ENCODE measurements around the gene PRKG1. TPM values are rescaled to one million over a fixed set of nuclear protein-coding genes. Genes with fewer than 3 reads are reported as not detected.

PRKG1 gene
- total RNA-seq, 1 experiment from 2014 or later, result 16.5 TPM

GRCh38 chr10:52335665-52336064, 1261.4 kb downstream of the PRKG1 start:
- no peak for DNase-seq (ENCODE audit: low spot score)
- Mint-ChIP-seq H3K9me3 (no peaks in the 10 kb centered on the region), H3K4me1 (peaks cover 9% of the 10 kb centered on the region), H3K27me3 (ENCODE audit: low read depth) (no peaks in the 10 kb centered on the region; the same call in 1 of the 2 replicates), H3K36me3 (no peaks in the 10 kb centered on the region), H3K4me3 (no peak overlapping the region), H3K27ac (no peak overlapping the region)
- ChIA-PET POLR2A (no interaction called here), CTCF (no interaction called here)
- TF ChIP-seq, protein P1, sequence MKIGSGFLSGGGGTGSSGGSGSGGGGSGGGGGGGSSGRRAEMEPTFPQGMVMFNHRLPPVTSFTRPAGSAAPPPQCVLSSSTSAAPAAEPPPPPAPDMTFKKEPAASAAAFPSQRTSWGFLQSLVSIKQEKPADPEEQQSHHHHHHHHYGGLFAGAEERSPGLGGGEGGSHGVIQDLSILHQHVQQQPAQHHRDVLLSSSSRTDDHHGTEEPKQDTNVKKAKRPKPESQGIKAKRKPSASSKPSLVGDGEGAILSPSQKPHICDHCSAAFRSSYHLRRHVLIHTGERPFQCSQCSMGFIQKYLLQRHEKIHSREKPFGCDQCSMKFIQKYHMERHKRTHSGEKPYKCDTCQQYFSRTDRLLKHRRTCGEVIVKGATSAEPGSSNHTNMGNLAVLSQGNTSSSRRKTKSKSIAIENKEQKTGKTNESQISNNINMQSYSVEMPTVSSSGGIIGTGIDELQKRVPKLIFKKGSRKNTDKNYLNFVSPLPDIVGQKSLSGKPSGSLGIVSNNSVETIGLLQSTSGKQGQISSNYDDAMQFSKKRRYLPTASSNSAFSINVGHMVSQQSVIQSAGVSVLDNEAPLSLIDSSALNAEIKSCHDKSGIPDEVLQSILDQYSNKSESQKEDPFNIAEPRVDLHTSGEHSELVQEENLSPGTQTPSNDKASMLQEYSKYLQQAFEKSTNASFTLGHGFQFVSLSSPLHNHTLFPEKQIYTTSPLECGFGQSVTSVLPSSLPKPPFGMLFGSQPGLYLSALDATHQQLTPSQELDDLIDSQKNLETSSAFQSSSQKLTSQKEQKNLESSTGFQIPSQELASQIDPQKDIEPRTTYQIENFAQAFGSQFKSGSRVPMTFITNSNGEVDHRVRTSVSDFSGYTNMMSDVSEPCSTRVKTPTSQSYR (CRISPR knock-in tag; IDR thresholded peaks at IDR 0.05), result no peak
- no peak for ATAC-seq

- ChIA-PET POLR2A (no interaction called here), CTCF (interaction anchor here (1.7 kb wide), 2 partner anchors 9 to 29 kb away, joined by 4 to 6 read pairs; no protein-coding TSS in a partner anchor)
- H3K4me3 Mint-ChIP-seq, result no peak overlapping the region
- H3K27ac Mint-ChIP-seq, result no peak overlapping the region
- DNase-seq (ENCODE audit: low spot score) (no peak), ATAC-seq (no peak)
- H3K9me3 Mint-ChIP-seq, result no peaks in the 10 kb centered on the region
- H3K36me3 Mint-ChIP-seq, result no peaks in the 10 kb centered on the region
- H3K4me1 Mint-ChIP-seq, result peaks cover 8% of the 10 kb centered on the region
- no peak for TF ChIP-seq ZNF396 (CRISPR knock-in tag; IDR thresholded peaks at IDR 0.05; ENCODE audit: borderline replicate concordance)
- no peak for TF ChIP-seq FOXP4 (CRISPR knock-in tag; IDR thresholded peaks at IDR 0.05)
- TF ChIP-seq IRF2 (CRISPR knock-in tag; IDR thresholded peaks at IDR 0.05; ENCODE audit: borderline replicate concordance, low read depth), result no peak
- no peak for TF ChIP-seq ATF1 (CRISPR knock-in tag; IDR thresholded peaks at IDR 0.05)
- TF ChIP-seq PRRX2 (CRISPR knock-in tag; IDR thresholded peaks at IDR 0.05), result no peak
- TF ChIP-seq JAZF1 (CRISPR knock-in tag; IDR thresholded peaks at IDR 0.05), result no peak
- no peak for TF ChIP-seq ZSCAN18 (CRISPR knock-in tag; IDR thresholded peaks at IDR 0.05)
- TF ChIP-seq ZNF121 (CRISPR knock-in tag; IDR thresholded peaks at IDR 0.05), result no peak
- TF ChIP-seq SMAD4 (CRISPR knock-in tag; IDR thresholded peaks at IDR 0.05), result no peak
- TF ChIP-seq, protein P2, sequence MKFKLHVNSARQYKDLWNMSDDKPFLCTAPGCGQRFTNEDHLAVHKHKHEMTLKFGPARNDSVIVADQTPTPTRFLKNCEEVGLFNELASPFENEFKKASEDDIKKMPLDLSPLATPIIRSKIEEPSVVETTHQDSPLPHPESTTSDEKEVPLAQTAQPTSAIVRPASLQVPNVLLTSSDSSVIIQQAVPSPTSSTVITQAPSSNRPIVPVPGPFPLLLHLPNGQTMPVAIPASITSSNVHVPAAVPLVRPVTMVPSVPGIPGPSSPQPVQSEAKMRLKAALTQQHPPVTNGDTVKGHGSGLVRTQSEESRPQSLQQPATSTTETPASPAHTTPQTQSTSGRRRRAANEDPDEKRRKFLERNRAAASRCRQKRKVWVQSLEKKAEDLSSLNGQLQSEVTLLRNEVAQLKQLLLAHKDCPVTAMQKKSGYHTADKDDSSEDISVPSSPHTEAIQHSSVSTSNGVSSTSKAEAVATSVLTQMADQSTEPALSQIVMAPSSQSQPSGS (CRISPR knock-in tag; IDR thresholded peaks at IDR 0.05; ENCODE audit: borderline replicate concordance, low read depth), result no peak
- no peak for TF ChIP-seq E2F1 (CRISPR knock-in tag; IDR thresholded peaks at IDR 0.05)
- TF ChIP-seq, protein P3, sequence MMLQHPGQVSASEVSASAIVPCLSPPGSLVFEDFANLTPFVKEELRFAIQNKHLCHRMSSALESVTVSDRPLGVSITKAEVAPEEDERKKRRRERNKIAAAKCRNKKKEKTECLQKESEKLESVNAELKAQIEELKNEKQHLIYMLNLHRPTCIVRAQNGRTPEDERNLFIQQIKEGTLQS (CRISPR knock-in tag; conservative IDR thresholded peaks at IDR 0.05), result no peak
- no peak for TF ChIP-seq ZNF423 (CRISPR knock-in tag; IDR thresholded peaks at IDR 0.05)
- TF ChIP-seq AFF4 (CRISPR knock-in tag; IDR thresholded peaks at IDR 0.05; ENCODE audit: borderline replicate concordance), result no peak
- no peaks in the 10 kb centered on the region; the same call in 1 of the 2 replicates for H3K27me3 Mint-ChIP-seq (ENCODE audit: low read depth)
These were observed 1262.9 kb downstream of the PRKG1 start for GRCh38 chr10:52337225-52337624.

All from WTC11 (cell line).